Measurements from ENCODE around the gene DDX39B.

GRCh38 chr6:31525932-31526591 is 15.7 kb downstream of the DDX39B start:
- no peak for TF ChIP-seq EP300 (IDR thresholded peaks at IDR 0.05)
- TF ChIP-seq CTCF (IDR thresholded peaks at IDR 0.05): no peak
- no peak for TF ChIP-seq POLR2A (IDR thresholded peaks at IDR 0.05)
- no peak for TF ChIP-seq POLR2AphosphoS5 (IDR thresholded peaks at IDR 0.05)
